GM12891 (cell line): ENCODE measurements around the gene UNC13C.

Experiments
- PAX5 ChIP-seq: IDR thresholded peaks from 2 replicates; pipeline ENCODE4 v1.6.1; 2011; ENCODE audit warnings: low read length, moderate library complexity, mild to moderate bottlenecking; ENCODE audit not compliant: insufficient read depth, severe bottlenecking
- POLR2A ChIP-seq: IDR thresholded peaks from 2 replicates; pipeline ENCODE4 v1.6.1; 2011; ENCODE audit warnings: low read depth, low read length, control low read depth
- POLR2AphosphoS5 ChIP-seq: IDR thresholded peaks from 2 replicates; pipeline ENCODE4 v1.6.1; 2011; ENCODE audit warnings: low read depth, low read length, control low read depth
- POU2F2 ChIP-seq: IDR thresholded peaks from 2 replicates; pipeline ENCODE4 v1.6.1; 2011; ENCODE audit warnings: low read depth, mild to moderate bottlenecking, control low read depth, low read length, moderate library complexity
- SPI1 ChIP-seq: IDR thresholded peaks from 2 replicates; pipeline ENCODE4 v1.6.1; 2011; ENCODE audit warnings: low read depth, low read length, control low read depth
- TAF1 ChIP-seq: IDR thresholded peaks from 2 replicates; pipeline ENCODE4 v1.6.1; 2011; ENCODE audit warnings: low read depth, low read length, control low read depth

DNA sequence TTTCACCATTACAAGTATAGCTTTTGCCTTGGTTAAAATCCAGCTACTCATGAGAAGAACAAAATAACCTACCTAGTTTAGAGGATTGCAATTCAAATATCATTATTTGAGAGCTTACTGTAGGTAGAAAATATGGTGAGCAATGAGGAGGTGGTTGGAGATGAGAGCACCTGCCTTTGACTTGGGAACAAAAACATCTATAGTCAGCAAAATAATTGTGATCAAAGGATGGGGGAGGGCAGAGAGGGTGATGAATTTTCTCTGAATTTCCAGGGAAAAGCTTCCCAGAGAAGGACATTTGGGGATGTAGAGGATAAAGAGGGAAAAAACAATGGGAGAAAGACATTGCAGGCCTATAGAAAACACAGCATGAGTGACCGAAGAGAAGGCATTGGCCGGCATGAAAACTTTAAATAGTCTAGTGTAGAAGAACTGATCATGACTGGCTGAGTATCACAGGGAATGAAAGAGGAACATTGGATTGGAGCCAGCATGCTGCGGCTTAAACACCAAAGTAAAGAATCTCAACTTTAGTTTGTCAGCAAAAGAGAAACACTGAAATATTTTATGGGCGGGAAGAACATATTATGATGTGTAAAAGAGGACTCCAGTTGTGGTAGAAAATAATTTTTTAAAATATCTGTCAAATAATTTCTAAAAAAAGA lies 581.3 kb downstream of the UNC13C start:
- no peak for TF ChIP-seq TAF1
- no peak for TF ChIP-seq POLR2AphosphoS5
- no peak for TF ChIP-seq SPI1
- no peak for TF ChIP-seq POLR2A
- no peak for TF ChIP-seq POU2F2
- TF ChIP-seq PAX5: no peak
